Measurements from ENCODE around the gene TTLL6.
"Not testable (repeated sequence)": the region's sequence is repeated elsewhere in the genome, so short reads cannot be mapped to it uniquely, and the experiment has no call there.

Gene TTLL6

DNA sequence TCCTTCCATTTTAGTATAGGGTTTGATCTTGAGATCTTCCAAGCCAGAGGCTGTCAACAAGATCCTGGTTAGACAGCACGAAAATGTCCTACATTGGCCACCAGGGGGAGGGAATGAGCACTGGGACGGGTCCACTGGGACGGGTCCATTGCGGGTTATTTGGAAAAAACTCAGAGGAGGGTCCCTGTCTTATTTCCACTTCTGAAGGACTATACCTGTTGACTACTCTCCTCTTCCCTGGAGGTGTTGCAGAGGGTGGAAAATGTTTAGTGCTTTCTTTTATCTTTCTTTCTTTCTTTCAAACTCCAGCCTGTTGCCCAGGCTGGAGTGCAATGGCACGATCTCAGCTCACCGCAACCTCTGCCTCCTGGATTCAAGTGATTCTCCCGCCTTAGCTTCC is 2.5 kb downstream of the TTLL6 start:
- peak; percentile 21 for DNase-seq

DNA sequence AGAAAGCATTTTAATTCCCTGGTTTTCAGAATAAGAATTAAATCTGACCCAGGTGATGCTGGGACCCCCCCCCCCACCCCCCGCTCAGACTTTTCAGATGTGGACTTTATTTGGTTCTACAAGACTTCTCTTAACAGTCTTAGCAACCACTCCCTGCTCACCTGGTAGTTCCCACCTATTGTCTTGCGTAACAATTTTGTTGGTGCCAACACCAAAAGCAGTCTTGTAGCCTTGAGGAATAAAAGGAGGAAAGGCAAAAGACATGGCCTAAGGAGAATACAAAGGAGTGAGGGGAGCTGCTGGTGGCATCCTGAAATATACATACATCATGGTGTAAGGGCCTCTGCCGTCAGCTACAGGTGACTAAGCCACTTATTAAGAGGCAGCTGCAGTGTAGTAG is 5.0 kb downstream of the TTLL6 start:
- DNase-seq: no peak

GRCh38 chr17:48809182-48809581 is 7.8 kb downstream of the TTLL6 start:
- DNase-seq: no peak

DNA sequence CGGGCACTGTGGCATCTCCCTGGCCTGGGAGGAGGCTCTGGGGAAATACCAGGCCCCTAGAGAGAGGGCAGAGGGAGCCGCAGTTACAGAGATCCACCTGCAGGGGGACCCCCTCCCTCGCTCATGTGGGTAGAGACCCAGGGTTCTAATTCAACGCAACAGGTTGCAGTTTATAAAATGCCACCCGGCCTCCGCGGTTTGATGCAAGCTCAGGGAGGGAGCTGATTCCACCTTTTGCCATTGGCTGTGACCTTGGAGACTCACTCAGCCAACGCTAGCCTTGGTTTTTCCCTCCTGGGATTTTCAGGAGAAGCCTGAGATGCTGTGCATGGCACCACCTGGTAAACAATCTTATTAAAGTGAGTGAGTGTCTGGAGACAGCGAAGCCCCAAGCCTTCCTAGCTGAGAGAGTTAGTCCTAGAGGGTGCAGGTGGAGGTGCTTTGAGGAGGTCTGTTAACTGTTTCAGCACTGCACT is 12.1 kb downstream of the TTLL6 start:
- peak; percentile 34 for DNase-seq

GRCh38 chr17:48800626-48801217 is 16.3 kb downstream of the TTLL6 start:
- DNase-seq: no peak

- no peak for DNase-seq
Observed at GRCh38 chr17:48799069-48799723, 17.8 kb downstream of the TTLL6 start.

- DNase-seq: not testable (repeated sequence)
Observed at GRCh38 chr17:48796163-48796522, 20.9 kb downstream of the TTLL6 start.

DNA sequence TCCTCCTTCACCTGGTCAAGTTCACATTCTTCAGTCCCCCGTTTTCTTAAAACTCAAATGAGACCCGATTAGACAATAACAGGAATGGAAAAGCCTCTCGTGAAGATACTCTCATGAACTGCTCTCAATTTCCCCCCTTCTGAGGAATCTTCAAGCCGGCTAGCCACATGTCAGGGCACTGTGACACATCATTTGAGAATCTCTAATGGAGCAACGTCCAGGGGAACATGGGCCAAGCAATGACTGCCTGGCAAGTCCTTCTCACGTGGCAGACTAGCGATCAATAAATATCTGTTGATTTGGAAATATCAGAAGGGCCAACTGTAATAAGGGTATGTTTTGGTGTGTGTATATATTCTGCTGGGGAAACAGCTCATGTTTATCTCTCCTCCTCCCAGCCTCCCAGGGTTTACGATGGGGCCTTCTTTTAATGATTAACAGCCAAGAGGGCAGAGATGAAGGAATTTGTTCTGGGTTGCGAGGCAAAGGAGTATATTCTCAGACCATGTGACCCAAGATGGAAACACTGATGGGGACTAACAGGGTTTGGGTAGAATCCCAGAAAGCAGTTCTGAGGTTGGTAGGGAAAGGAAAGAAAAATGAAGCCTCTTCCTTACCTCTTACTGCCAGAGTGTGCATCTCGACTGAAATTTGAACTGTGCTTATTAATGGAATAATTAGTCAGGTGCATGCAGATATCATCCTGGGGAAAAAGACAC is 21.4 kb downstream of the TTLL6 start:
- DNase-seq: no peak

DNA sequence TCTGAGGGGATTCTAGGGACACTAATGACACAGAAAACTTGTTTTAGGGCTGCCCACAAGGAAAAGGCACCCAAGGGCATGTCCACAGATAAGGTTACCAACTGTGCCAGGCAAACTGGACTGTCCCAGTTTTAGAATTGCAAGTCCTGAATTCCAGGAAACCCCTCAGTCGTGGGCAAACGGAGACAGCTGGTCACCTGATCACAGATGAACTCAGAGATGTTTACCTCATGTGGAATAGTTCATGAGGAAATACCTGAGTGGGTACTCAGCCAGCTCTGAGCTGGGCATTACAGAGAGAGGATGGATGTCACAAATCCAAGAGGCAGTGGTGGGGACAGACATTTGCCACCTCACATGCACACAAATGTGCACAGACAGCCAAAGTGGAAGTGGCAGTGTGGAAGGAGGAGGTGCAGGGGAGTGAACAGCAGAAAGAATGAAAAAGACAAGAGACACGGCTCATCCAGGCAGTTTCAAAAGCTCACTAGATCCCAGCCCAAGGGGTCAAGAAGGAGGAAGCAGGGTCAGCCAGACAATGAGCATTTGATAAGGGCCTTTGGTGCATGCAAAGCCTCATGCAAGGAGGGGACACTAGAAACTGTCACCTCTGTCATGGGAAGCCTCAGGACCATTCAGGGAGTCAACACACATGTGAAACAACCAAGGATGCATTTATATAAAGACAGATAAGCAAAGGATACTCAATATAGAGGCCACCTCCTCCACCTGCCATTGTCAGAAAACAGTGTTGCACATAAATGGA is 24.8 kb downstream of the TTLL6 start:
- no peak for DNase-seq

- DNase-seq: peak; percentile 43
Observed at GRCh38 chr17:48791128-48792032, 25.6 kb downstream of the TTLL6 start.

- DNase-seq: no peak
Observed at GRCh38 chr17:48790607-48791127, 26.4 kb downstream of the TTLL6 start.

- no peak for DNase-seq
Observed at GRCh38 chr17:48787828-48788227, 29.2 kb downstream of the TTLL6 start.

- DNase-seq: no peak
Observed at GRCh38 chr17:48779421-48779820, 37.6 kb downstream of the TTLL6 start.

GRCh38 chr17:48776602-48777001 is 40.4 kb downstream of the TTLL6 start:
- no peak for DNase-seq

DNA sequence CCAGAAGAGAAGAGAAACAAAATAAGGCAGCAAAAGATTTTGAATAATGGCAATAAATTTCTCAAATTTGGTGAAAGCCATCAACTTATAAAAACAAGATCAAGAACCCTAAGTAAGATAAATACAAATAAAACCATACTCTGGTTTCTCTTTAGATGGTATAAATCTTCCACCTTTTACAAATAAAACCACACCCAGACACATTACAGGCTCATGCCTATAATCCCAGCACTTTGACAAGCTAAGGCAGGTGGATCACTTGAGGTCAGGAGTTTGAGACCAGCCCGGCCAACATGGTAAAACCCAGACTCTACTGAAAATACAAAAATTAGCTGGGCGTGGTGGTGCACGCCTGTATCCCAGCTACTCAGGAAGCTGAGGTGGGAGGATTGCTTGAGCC is 43.8 kb downstream of the TTLL6 start:
- no peak for DNase-seq

- DNase-seq: no peak
Observed at GRCh38 chr17:48770954-48771353, 46.1 kb downstream of the TTLL6 start.

GRCh38 chr17:48769009-48769675 is 47.9 kb downstream of the TTLL6 start:
- no peak for DNase-seq

DNA sequence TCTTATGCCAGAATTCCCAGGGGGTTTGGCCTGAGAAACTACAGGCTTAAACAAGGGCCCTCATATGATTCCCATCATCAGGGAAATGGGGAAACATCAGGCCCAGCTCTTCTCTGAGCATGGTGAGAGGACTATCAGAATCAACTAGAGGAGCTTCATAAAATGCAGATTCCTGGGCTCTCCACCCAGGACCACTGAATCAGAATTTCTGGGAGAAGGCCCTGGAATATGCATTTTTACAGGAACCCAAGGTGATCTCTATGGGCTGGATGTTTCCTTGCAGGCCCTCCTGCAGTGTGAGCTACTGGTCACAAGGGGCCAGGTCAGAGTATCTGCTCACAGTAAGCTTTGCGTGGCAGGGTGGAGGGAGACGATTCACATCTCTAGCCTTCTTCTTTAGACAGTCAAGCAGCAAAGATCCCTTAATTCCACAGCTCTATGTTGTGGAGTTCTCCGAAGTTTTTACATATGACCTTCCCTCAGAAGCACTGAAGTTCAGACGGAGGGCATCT is 49.7 kb downstream of the TTLL6 start:
- no peak for DNase-seq

DNA sequence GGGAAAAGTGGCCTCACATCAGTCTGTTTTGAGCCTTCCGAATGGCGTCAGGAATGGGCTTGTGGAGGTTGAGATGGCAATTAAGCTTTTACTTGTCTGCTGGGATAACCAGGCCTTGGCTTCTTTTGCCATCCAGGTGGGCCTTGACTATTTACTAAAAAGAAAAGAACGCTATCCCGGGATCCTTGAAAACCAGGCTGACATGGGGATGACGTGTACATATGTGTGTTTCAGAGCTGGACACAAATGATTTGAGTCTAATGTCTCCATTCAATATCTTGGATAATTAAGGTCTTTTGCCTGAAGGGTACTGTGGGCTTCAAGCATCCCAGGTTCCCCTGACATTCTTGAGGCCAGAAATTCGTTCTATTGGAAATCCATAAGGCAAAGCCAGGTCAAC is 55.9 kb downstream of the TTLL6 start:
- no peak for DNase-seq

GRCh38 chr17:48760411-48760810 is 56.6 kb downstream of the TTLL6 start:
- DNase-seq: no peak

GRCh38 chr17:48759288-48759687 is 57.7 kb downstream of the TTLL6 start:
- no peak for DNase-seq
